ENCODE data around the gene ZNF776.
"Not testable (repeated sequence)": the region's sequence is repeated elsewhere in the genome, so short reads cannot be mapped to it uniquely, and the experiment has no call there.

Gene ZNF776

DNA sequence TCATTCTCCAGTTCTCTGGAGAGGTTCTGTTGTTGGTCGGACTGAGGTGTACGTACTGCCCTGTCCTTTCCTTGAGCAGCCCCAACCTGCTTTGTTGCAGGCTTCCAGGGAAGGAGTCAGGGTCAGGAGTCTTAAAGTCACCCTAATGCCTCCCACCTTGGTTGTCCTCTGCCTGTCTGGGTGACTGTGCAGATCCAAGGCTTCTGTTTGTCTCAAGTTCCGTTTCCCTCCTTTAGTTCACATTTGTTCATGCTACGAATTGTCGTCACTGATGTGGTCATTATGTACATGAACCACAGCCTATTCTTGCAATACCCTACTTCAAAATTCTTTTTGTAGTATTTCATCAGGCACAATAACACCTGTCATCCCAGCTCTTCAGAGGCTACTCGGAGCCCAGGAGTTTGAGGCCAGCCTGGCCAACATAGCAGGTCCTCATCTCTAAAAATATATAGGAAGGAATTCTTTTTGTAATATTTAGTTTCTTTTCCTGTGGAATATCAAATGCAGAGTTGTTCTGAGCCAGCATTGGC, 30.2 kb downstream of the ZNF776 start:
- in situ Hi-C loops (cut with MboI; ENCODE audit: low sequenced_read_pairs): no loop called here

DNA sequence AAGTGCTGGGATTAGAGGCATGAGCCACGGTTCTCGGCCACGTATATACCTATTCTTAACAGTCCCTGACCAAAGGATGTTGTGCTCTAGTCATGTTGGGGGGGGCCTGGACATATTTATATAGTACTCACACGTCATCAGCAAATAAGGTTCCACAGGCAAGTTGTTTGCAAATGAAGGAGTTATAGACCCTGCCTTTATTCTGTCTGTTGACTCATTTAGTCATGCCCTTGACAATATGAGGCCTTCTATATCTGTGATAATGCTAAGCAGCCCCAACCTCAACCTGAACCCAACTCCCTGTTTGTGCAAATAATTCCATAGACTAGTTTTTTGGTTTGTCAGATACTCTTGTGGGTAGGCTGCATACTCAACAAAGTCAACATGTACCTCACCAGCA, 31.7 kb downstream of the ZNF776 start:
- in situ Hi-C loops (cut with MboI; ENCODE audit: low sequenced_read_pairs): no loop called here

DNA sequence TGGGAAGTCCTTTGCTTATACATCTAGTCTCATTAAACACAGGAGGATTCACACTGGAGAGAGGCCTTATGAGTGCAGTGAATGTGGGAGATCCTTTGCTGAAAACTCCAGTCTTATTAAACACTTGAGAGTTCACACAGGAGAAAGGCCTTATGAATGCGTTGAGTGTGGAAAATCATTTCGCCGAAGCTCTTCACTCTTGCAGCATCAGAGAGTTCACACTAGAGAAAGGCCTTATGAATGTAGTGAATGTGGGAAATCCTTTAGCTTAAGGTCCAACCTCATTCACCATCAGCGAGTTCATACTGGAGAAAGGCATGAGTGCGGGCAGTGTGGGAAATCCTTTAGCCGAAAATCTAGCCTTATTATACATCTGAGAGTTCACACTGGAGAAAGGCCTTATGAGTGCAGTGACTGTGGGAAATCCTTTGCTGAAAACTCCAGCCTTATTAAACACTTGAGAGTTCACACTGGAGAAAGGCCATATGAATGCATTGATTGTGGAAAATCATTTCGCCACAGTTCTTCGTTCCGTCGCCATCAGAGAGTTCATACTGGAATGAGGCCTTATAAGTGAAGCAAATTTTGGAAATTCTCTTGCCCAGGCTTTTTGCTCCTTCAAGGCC, 32.7 kb downstream of the ZNF776 start:
- in situ Hi-C loops (cut with MboI; ENCODE audit: low sequenced_read_pairs): no loop called here

DNA sequence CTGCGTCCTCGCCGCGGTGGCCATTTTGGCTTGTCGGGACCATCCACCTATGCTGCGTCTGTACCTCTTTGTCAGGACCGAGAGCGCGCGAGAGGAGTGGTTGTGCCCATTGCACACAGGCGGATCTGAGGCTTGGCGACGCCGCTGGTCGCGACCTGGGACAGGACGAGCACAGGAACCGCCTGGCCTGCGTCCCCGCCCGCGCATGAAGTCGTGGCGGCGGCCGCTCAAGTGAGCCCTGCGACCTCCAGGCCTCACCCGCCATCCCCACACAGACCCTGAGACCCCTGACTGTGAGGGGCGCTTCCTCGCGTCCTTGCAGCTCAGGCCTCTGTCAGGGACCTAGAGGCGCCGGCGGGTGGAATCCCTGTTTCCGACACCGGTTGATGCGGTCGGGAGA, 39.7 kb downstream of the ZNF776 start:
- in situ Hi-C loops (cut with MboI; ENCODE audit: low sequenced_read_pairs): no loop called here

DNA sequence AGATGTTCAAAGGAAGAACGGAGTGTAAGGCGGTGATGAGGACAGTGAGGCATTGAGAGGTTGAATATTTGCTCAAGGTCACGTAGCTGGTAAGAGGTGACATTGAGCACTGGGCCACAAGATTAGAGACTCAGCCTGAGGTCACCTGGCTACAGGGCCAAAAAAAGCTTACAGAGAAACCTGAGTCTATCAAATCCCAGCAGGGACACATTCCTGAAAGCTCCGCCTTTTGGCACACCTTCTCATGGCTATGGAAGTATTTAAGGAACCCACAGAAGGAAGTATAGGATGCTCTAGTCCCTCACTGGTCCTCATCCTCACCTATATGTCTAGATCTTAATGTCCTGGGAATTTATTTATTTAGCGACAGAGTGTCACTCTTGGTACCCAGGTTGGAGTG, 40.3 kb downstream of the ZNF776 start:
- in situ Hi-C loops (cut with MboI; ENCODE audit: low sequenced_read_pairs): no loop called here

DNA sequence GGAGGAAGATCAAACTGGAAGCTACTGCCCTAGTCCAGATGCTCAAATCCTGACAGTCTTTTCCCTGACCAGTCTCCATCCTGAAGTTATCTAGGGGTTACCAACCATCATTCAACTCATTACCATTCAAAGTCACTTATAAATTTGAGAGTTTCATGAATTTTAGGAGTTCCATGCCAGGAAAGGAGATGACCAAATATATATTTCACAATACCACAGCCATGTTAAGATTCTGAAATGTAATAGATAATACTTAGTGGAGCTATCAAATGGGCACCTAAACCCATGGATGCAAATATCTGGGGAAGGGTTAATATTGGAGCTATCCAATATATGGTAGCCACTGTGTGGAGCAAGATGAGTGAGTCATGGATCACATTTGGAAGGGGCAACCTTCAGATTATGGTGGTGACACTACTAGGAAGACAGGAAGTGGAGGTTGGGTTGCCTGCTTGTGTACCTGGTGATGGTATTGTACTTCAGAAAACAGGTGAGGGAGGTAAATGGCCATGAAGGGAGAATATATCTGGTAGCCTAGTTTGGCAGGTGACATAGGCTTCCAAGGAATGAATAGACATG, 41.6 kb downstream of the ZNF776 start:
- in situ Hi-C loops (cut with MboI; ENCODE audit: low sequenced_read_pairs): no loop called here

DNA sequence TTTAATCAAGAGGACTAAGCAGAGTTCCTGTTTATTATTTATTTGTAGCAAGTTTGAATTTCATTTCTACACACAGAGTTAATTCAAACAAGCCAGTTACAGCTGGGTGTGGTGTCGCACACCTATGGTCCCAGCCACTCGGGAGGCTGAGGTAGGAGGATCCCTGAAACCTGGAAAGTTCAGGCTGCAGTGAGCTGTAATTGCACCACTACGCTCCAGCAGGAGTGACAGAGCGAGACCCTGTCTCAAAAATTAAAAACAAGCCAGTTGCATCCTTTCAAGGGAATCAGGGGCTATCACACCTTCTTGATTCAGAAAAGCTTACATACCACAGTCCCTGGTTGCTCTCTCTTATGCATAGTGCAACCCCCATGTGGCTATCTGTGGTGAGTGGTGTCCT, 42.7 kb downstream of the ZNF776 start:
- in situ Hi-C loops (cut with MboI; ENCODE audit: low sequenced_read_pairs): no loop called here

DNA sequence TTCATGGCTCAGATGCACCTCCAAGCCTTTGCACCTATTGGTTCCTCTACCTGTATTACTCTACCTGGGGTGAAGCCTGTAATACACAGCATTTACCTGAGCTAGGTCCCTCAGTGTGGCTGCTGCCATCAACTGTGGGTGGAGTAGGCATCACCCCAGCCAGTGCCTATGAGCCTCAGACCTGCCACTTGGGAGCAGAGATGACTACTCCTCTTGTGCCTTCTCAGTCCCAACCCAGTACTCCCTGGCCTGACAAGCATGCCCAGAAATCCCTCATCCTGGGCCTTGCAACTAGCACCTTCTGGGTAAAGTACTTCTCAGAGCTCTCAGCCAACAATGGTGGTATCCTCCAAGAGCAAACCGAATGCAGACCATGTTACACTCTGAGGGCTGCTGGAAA, 50.0 kb downstream of the ZNF776 start:
- in situ Hi-C loops (cut with MboI; ENCODE audit: low sequenced_read_pairs): not testable (repeated sequence)

DNA sequence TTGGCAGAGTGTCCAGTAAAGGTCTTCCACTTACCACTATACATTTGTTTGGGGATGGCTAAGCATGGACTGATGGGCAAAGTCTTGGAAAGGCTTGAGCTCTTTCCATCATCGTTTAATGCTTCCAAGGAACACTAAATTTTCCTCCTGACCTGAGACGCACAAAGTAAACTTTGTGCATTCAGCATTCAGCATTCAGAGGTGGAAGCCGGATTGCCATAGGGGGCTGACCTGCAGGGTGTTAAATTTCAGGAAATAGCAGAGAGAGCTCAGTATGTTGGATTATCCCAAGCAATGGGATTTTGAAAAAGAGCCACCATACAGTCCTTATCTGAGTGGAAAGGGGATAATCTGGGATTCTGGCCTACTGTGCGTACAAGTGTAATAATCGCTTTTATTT, 54.1 kb downstream of the ZNF776 start:
- in situ Hi-C loops (cut with MboI; ENCODE audit: low sequenced_read_pairs): no loop called here

DNA sequence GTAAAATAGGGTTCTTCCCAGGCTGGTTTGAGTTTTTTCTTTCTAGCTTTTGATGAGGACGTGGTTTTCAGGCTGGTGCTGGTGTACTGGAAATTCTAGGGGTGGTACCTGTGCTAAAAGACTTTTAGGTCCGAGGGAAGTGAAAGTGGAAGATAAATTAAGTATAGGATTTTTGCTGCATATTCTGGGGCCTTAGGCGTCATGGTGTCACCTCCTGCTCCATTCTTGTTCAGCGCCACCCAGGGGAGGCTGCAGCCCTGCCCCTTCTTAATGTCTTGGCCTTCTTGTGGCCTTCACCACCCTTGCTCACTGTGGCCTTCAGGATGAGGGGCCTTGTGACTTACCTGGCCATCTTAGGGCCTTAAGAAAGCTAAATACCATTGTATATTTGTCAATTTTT, 55.7 kb downstream of the ZNF776 start:
- in situ Hi-C loops (cut with MboI; ENCODE audit: low sequenced_read_pairs): no loop called here

DNA sequence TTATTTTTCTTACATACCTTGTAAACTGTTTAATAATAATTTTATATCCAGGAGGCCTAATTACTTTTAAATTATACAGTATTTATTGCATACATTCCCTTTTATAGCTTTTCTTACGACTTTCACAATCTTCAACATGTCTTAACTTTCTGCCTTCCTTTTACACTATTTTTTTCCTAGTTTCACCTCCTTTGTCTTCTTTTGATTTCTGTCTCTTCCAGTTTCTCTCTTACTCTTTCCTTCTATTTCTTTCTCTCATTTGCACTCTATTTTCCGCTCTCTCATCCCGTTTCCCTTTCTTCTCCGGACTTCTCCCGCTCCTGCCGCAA, 56.6 kb downstream of the ZNF776 start:
- in situ Hi-C loops (cut with MboI; ENCODE audit: low sequenced_read_pairs): no loop called here

DNA sequence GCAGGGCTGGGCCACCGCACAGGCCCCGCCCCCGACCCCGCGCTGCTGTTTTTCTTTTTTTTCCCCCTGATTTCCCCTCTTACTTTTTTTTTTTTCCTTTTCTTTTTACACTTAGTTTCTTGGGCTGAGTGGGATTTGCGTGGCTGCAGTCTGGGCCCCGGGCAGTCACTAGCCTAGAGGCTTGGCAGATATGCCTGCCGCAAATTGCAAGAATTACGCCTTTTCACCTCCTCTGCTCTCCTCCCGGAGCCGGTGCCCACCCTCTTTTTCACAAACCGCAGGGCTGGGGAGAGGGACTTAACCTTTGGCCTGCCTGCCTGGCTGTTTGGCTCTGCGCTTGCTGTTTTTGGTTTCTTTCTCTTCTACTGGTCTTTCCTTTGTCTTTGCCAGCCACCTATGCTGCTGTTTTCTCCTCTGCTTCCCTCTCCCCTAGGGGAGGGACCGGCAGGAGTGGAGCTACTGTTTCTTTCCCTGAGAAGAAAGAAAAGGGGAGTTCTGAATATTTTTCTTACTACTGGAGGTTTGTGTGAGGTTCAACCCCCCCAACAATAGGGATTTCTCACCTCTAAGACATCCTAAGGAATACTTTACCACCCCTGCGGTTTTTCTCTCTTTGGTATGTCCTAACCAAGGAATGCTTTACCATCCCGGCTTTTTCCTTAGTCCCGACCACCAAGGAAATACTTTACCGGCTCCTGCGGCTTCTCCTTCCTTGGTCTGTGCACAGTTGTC, 57.1 kb downstream of the ZNF776 start:
- in situ Hi-C loops (cut with MboI; ENCODE audit: low sequenced_read_pairs): no loop called here

DNA sequence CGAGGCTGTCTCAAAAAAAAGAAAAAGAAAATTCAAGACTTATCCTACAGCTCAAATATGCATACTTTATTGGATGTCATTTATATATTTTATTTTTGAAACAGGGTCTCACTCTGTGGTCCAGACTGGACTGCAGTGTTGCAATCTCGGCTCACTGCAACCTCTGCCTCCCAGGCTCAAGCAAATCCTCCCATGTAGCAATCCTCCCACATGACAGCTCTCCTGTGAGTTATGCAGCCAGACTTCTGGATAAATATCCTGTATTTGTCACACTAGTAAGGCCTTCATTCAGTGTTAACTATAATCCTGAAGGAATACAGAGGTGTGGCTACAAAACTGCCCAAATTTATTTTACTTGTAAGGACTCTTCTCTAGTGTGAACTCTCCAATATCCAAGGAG, 60.9 kb downstream of the ZNF776 start:
- in situ Hi-C loops (cut with MboI; ENCODE audit: low sequenced_read_pairs): no loop called here

Measured in hTERT RPE-1 (cell line).